Ovary (tissue), 9 donors: Measurements from ENCODE around the gene HTR3B. TPM values are rescaled to one million over a fixed set of nuclear protein-coding genes. Genes with fewer than 3 reads are reported as not detected.

ENCODE experiments used
- DNase-seq, 5 donors: peaks; one replicate each; pipeline ENCODE4 v3.0.0-alpha.2; 2019 to 2020
- H3K27ac ChIP-seq, 2 donors: fragments of 200-600 bp; one replicate each; pipeline versions ENCODE4 v1.5.1 to v1.8.0; 2019 to 2022
- H3K27me3 ChIP-seq: fragments of 200-600 bp; one replicate; pipeline ENCODE4 v1.8.0; 2022
- H3K36me3 ChIP-seq: fragments of 200-600 bp; sonication (generic); one replicate; pipeline ENCODE4 v1.5.1; 2019
- H3K4me1 ChIP-seq: one replicate; pipeline ENCODE4 v1.8.1; 2013; ENCODE audit warnings: mild to moderate bottlenecking, moderate library complexity; ENCODE audit not compliant: insufficient read depth
- H3K4me3 ChIP-seq: fragments of 200-600 bp; sonication (generic); one replicate; pipeline ENCODE4 v1.5.1; 2017
- H3K9me3 ChIP-seq, 2 donors: fragments of 200-600 bp in 1 of 2; sonication (generic) in 1 of 2; one replicate each; pipeline versions ENCODE4 v1.5.1 to v1.8.1; 2013 to 2019; ENCODE audit warnings: mild to moderate bottlenecking in 1 of 2, moderate library complexity in 1 of 2
- CTCF ChIP-seq, 3 donors: fragments of 450-650 bp in 2 of 3; fragments of 200-600 bp in 1 of 3; IDR thresholded peaks; one replicate each; pipeline versions ENCODE4 v1.5.1 to v1.8.0; 2016 to 2022; ENCODE audit warnings: antibody characterized with exemption in 3 of 3, mild to moderate bottlenecking in 1 of 3
- EP300 ChIP-seq: sonication (generic); formaldehyde crosslinking; IDR thresholded peaks from one replicate; pipeline ENCODE4 v1.6.1; 2017; ENCODE audit warnings: antibody characterized with exemption
- POLR2A ChIP-seq: fragments of 450-650 bp; IDR thresholded peaks from one replicate; pipeline ENCODE4 v1.6.1; 2017; ENCODE audit warnings: antibody characterized with exemption, mild to moderate bottlenecking, moderate library complexity
- WGBS, 3 donors: extraction: QIAGEN DNeasy Blood & Tissue Kit in 1 of 3; methylation state at CpG; one replicate each; pipeline versions ENCODE4 v1.1.5 to v1.1.7; 2013 to 2017; 5-methylcytosine and 5-hydroxymethylcytosine counted together
- intact Hi-C, 4 donors: fragments of 100-400 bp; cut with DNase I; formaldehyde crosslinking; loops; one replicate each; pipeline versions ENCODE4 v1.11.0 to v1.15.1; 2022 to 2023
- polyA plus RNA-seq, 2 donors: library from polyadenylated mRNA; stranded (reverse); fragments of 200-250 nt in 1 of 2; fragments of 350-450 nt in 1 of 2; fragmentation: Illumina TruSeq in 1 of 2; extraction: RNeasy Lipid Tissue Mini Kit (QIAGEN cat#74804) in 1 of 2; gene quantifications; one replicate each; pipeline ENCODE4 v1.2.3, GENCODE V29; 2013 to 2014
- total RNA-seq, 7 donors: library from RNA; depleted of rRNA in 2 of 7; stranded (reverse); fragments of >200 nt in 2 of 7; fragmentation: NEBNext Ultra II Directional in 3 of 7; extraction: Animal tissue kit (Norgen Biotek cat#: 25700) in 3 of 7; gene quantifications; one replicate each; pipeline versions ENCODE4 v1.1.0 to v1.2.4, GENCODE V29; 2016 to 2023
- donor health status: DM: no; HTN: no; CAD: no; lungs with moderate emphysema.
- donor health status: DM: no; HTN: no; CAD: no.
- donor health status: Bipolar disorder and iron deficiency.
- donor health status: DM: yes; HTN: yes; CAD: no.
- donor health status: DM: no; HTN: no; CAD: no.
- donor health status: DM: yes; HTN: yes; CAD: no.

HTR3B gene
- total and polyA plus RNA-seq, 9 donors = not detected

GRCh38 chr11:113874096-113874495 lies 30.5 kb upstream of the HTR3B start:
- H3K27ac ChIP-seq = no peak overlapping the region
- no peak for TF ChIP-seq EP300
- no peak for TF ChIP-seq POLR2A

GRCh38 chr11:113874581-113875233 lies 29.9 kb upstream of the HTR3B start:
- peak overlapping the region; percentile 85 for H3K4me3 ChIP-seq
- peaks cover 7% of the 10 kb centered on the region for H3K4me1 ChIP-seq
- H3K9me3 ChIP-seq = no peaks in the 10 kb centered on the region
- TF ChIP-seq EP300 (no peak), CTCF (IDR thresholded peaks at IDR 0.05) (no peak), POLR2A (no peak)
- no peak for DNase-seq
- intact Hi-C loops = no loop called here
- no peaks in the 10 kb centered on the region for H3K27me3 ChIP-seq
- H3K27ac ChIP-seq = peak overlapping the region; percentile 47 to 78
- WGBS, 3 donors = 3 to 4% (median 3%) methylated on average over 19 of the region's 19 CpGs
- no peaks in the 10 kb centered on the region for H3K36me3 ChIP-seq

More at GRCh38 chr11:113874096-113874495, 30.5 kb upstream of the HTR3B start:
- WGBS, 3 donors = 88 to 91% (median 91%) methylated on average over 19 of the region's 19 CpGs
- peak in 2 of 5 donors; percentile 22 to 30 for DNase-seq
- H3K27me3 ChIP-seq = no peaks in the 10 kb centered on the region
- no peaks in the 10 kb centered on the region for H3K36me3 ChIP-seq
- intact Hi-C loops = no loop called here
- H3K4me3 ChIP-seq = peak overlapping the region; percentile 85
- H3K4me1 ChIP-seq = peaks cover 7% of the 10 kb centered on the region
- no peaks in the 10 kb centered on the region for H3K9me3 ChIP-seq

DNA sequence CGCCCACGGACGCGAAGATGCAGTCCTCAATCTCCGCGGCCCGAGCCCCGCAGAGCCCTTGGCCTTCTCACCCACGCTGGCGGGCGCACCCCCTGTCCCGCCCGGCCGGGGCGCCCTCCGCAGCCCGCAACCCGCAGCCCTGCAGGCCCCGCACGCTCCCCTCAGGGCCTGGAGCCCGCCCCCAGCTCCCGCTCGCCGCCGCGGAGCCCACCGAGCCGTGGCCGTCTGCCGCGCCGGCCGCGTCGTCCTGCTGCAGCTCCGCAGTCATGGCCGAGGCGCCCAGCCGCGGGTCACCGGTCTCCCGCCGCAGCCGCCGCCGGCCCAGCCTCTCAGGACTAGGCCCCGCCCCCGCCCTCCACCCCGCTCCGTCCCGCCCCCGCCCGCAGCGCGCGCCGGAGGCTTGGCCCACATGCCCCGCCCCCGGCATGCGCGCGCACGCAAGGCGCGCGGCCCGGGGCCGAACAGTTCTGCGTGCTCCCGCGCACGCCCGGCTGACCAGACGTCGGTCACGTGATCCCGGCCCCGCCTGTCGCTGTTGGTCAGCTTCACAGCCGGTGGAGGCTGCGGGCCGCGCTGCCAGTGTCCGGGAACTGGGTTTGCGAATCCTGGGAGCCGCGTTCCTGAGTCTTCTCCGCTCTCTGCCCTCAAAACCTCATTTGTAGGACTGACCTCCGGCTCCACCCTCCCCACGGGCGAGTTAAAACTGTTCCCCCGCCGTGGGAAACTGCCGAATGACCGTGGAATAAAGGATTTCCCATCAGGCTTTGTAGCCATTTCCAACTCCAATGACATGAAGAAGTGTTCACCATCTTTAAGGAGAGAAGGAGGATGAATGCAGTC lies 29.1 kb upstream of the HTR3B start, which contains the start of gene USP28:
Gene USP28, minus strand, starts transcription at position 339 of the 840 bp plus-strand sequence. Its CDS starts 71 bp downstream, at position 268.
- H3K9me3 ChIP-seq = no peaks in the 10 kb centered on the region
- 0% methylated on average over 62 to 95 of the region's 95 CpGs for WGBS, 3 donors
- TF ChIP-seq POLR2A (peak; percentile 41), CTCF (IDR thresholded peaks at IDR 0.05) (peak in 1 of 3 donors; percentile 41), EP300 (no peak)
- H3K4me1 ChIP-seq = peaks cover 7% of the 10 kb centered on the region
- no peaks in the 10 kb centered on the region for H3K36me3 ChIP-seq
- peak within 1 kb of the TSS; percentile 47 to 83 for H3K27ac ChIP-seq
- intact Hi-C loops = no loop called here
- H3K4me3 ChIP-seq = peak within 1 kb of the TSS; percentile 85
- H3K27me3 ChIP-seq = no peaks in the 10 kb centered on the region
- peak; percentile 97 to 98 (median 97) for DNase-seq

DNA sequence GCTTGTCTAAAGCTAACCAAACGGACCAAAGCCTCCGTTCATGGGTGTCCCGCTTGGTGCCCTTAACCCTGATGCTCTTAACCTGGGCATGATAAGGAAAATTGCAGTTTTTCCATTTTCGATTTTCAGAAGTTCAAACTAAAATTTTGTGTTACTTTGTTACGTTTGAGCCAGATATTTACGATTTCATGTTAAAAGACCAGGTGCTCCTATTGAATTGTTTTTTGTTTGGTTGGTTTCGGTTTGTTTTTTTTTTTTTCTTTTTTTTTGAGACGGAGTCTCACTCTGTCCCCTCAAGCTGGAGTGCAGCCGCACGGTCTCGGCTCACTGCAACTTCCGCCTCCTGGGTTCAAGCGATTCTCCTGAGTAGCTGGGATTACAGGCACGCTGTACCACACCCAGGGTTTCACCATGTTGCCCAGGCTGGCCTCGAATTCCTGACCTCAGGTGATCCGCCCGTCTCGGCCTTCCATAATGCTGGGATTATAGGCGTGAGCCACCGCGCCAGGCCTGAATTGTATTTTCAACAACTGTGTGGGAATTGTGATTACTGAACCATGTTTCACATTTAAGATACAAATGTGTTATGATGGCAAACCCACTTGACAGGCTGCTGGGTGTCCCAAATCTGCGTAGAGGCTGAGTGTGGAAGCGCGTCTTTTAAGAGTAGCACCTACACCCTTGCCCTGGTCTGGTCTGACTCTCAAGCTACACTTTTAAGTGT lies 28.4 kb upstream of the HTR3B start:
- Histone ChIP-seq H3K4me3 (peak overlapping the region; percentile 85), H3K27me3 (no peaks in the 10 kb centered on the region), H3K9me3 (no peaks in the 10 kb centered on the region), H3K36me3 (no peaks in the 10 kb centered on the region), H3K27ac (peak overlapping the region; percentile 33 to 83), H3K4me1 (peaks cover 5% of the 10 kb centered on the region)
- 74 to 80% (median 78%) methylated on average over 24 of the region's 24 CpGs for WGBS, 3 donors
- TF ChIP-seq CTCF (IDR thresholded peaks at IDR 0.05) (no peak), POLR2A (no peak), EP300 (no peak)
- intact Hi-C loops = no loop called here
- DNase-seq = peak in 3 of 5 donors; percentile 39 to 48 (median 43)
